HCT116 (cell line): ENCODE results near the gene ABCF3.

ENCODE experiments used
- EZH2 ChIP-seq: fragments of 200-600 bp; sonication (generic); IDR thresholded peaks from 2 replicates; pipeline ENCODE4 v1.6.1; 2017; ENCODE audit warnings: antibody characterized with exemption, mixed run types
- EZH2phosphoT487 ChIP-seq: fragments of 200-600 bp; IDR thresholded peaks from 2 replicates; pipeline ENCODE4 v1.6.1; 2018; ENCODE audit warnings: antibody characterized with exemption, borderline replicate concordance
- POLR2A ChIP-seq: IDR thresholded peaks from 2 replicates; pipeline ENCODE4 v1.7.0; 2011; ENCODE audit warnings: borderline replicate concordance; ENCODE audit not compliant: insufficient read depth, insufficient read length; ENCODE audit errors: extremely low read depth
- POLR2AphosphoS5 ChIP-seq: IDR thresholded peaks from 2 replicates; pipeline ENCODE4 v1.6.1; 2011; ENCODE audit warnings: mild to moderate bottlenecking, low read depth, low read length, moderate library complexity
- RAD21 ChIP-seq: IDR thresholded peaks from 2 replicates; pipeline ENCODE4 v1.6.1; 2012; ENCODE audit warnings: low read depth, mild to moderate bottlenecking
- YY1 ChIP-seq: IDR thresholded peaks from 2 replicates; pipeline ENCODE4 v1.6.1; 2011; ENCODE audit warnings: low read length, low read depth, moderate library complexity, mild to moderate bottlenecking; ENCODE audit not compliant: insufficient replicate concordance; ENCODE audit errors: extremely low read depth
- TF ChIP-seq, protein P1 (sequence below), 3 experiments: fragments of 200-600 bp in 1 of 3; sonication (generic) in 1 of 3; IDR thresholded peaks in 2 of 3; conservative IDR thresholded peaks in 1 of 3; 2 replicates each; pipeline ENCODE4 v1.5.1; 2012 to 2017; ENCODE audit warnings: low read depth in 2 of 3, low read length in 2 of 3, antibody characterized with exemption in 1 of 3, borderline replicate concordance in 1 of 3, control low read depth in 1 of 3, mild to moderate bottlenecking in 1 of 3, mixed read lengths in 1 of 3, mixed run types in 1 of 3, moderate library complexity in 1 of 3; ENCODE audit not compliant: insufficient read depth in 1 of 3
- TF ChIP-seq, protein P2 (sequence below): IDR thresholded peaks from 2 replicates; pipeline ENCODE4 v1.6.1; 2011; ENCODE audit warnings: mild to moderate bottlenecking, low read length, moderate library complexity; ENCODE audit not compliant: insufficient replicate concordance; ENCODE audit errors: extremely low read depth
- TF ChIP-seq, protein P3 (sequence below): IDR thresholded peaks from 2 replicates; pipeline ENCODE4 v1.6.1; 2012; ENCODE audit warnings: low read depth

DNA sequence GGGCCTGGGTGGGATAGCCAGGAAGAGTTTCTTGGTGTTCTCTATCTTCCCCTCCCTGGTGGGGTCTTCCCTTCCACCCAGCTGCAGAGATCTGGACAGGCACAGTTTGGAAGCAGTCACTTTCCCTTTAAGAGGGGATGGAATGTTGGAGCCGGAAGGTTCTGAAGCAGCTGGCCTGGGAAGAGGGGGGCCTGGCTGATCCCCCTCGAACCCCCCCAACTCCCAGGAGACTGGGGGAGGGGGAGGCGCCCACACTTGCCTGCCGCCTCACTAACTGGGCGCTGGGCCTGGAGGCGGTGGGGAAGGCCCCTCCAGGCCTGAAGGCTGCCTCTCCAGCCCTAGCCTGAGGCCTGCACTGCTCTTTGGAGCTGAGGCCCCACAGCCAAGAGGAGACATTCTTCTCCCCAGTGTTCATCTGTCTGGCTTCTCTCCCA, 29.5 kb upstream of the ABCF3 start:
- TF ChIP-seq POLR2AphosphoS5 (no peak), YY1 (no peak), POLR2A (no peak), EZH2phosphoT487 (no peak), EZH2 (no peak), RAD21 (no peak)
- TF ChIP-seq, protein P1, sequence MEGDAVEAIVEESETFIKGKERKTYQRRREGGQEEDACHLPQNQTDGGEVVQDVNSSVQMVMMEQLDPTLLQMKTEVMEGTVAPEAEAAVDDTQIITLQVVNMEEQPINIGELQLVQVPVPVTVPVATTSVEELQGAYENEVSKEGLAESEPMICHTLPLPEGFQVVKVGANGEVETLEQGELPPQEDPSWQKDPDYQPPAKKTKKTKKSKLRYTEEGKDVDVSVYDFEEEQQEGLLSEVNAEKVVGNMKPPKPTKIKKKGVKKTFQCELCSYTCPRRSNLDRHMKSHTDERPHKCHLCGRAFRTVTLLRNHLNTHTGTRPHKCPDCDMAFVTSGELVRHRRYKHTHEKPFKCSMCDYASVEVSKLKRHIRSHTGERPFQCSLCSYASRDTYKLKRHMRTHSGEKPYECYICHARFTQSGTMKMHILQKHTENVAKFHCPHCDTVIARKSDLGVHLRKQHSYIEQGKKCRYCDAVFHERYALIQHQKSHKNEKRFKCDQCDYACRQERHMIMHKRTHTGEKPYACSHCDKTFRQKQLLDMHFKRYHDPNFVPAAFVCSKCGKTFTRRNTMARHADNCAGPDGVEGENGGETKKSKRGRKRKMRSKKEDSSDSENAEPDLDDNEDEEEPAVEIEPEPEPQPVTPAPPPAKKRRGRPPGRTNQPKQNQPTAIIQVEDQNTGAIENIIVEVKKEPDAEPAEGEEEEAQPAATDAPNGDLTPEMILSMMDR (IDR thresholded peaks at IDR 0.05 in 2 of 3, conservative IDR thresholded peaks at IDR 0.05 in 1 of 3; ENCODE audit: borderline replicate concordance in 1 of 3, insufficient read depth in 1 of 3, low read depth in 2 of 3, low read length in 2 of 3), result no peak
- TF ChIP-seq, protein P2, sequence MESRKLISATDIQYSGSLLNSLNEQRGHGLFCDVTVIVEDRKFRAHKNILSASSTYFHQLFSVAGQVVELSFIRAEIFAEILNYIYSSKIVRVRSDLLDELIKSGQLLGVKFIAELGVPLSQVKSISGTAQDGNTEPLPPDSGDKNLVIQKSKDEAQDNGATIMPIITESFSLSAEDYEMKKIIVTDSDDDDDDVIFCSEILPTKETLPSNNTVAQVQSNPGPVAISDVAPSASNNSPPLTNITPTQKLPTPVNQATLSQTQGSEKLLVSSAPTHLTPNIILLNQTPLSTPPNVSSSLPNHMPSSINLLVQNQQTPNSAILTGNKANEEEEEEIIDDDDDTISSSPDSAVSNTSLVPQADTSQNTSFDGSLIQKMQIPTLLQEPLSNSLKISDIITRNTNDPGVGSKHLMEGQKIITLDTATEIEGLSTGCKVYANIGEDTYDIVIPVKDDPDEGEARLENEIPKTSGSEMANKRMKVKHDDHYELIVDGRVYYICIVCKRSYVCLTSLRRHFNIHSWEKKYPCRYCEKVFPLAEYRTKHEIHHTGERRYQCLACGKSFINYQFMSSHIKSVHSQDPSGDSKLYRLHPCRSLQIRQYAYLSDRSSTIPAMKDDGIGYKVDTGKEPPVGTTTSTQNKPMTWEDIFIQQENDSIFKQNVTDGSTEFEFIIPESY, result no peak
- TF ChIP-seq, protein P3, sequence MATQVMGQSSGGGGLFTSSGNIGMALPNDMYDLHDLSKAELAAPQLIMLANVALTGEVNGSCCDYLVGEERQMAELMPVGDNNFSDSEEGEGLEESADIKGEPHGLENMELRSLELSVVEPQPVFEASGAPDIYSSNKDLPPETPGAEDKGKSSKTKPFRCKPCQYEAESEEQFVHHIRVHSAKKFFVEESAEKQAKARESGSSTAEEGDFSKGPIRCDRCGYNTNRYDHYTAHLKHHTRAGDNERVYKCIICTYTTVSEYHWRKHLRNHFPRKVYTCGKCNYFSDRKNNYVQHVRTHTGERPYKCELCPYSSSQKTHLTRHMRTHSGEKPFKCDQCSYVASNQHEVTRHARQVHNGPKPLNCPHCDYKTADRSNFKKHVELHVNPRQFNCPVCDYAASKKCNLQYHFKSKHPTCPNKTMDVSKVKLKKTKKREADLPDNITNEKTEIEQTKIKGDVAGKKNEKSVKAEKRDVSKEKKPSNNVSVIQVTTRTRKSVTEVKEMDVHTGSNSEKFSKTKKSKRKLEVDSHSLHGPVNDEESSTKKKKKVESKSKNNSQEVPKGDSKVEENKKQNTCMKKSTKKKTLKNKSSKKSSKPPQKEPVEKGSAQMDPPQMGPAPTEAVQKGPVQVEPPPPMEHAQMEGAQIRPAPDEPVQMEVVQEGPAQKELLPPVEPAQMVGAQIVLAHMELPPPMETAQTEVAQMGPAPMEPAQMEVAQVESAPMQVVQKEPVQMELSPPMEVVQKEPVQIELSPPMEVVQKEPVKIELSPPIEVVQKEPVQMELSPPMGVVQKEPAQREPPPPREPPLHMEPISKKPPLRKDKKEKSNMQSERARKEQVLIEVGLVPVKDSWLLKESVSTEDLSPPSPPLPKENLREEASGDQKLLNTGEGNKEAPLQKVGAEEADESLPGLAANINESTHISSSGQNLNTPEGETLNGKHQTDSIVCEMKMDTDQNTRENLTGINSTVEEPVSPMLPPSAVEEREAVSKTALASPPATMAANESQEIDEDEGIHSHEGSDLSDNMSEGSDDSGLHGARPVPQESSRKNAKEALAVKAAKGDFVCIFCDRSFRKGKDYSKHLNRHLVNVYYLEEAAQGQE, result no peak
